HG03520 (cell line): Measurements from ENCODE around the gene EIF2B2.
"Not testable (repeated sequence)": the region's sequence is repeated elsewhere in the genome, so short reads cannot be mapped to it uniquely, and the experiment has no call there.

Experiments
- ATAC-seq: cut with Tn5 transposase; IDR thresholded peaks from one replicate; pipeline ENCODE4 v1.9.1; 2021; ENCODE audit warnings: mild to moderate bottlenecking, moderate library complexity; ENCODE audit not compliant: unreplicated experiment

Gene EIF2B2

DNA sequence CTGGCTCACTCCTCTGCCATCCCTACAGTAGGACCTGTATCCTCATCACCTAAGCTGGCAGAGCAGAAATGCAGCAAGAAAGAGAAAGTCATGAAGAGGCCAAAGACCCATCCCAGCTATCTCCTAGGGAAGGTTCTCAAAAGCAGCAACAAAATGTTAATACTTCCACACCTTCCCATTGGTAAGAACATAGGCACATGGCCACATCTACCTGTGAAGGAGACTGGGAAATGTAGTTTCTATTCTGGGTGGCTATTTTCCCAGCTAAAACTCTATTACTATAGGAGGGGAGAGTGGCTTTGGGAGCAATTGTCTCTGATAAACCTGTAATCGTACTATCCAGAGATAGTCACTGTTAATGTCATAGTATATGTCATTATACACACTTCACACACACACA, 13.7 kb upstream of the EIF2B2 start:
- ATAC-seq = no peak

DNA sequence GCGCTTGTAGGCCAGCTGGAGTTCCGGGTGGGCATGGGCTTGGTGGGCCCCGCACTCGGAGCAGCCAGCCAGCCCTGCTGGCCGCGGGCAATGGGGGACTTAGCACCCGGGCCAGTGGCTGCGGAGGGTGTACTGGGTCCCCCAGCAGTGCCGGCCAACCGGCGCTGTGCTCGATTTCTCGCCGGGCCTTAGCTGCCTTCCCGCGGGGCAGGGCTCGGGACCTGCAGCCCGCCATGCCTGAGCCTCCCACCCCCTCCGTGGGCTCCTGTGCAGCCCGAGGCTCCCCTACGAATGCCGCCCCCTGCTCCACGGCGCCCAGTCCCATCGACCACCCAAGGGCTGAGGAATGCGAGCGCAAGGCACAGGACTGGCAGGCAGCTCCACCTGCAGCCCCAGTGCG, 8.5 kb upstream of the EIF2B2 start:
- ATAC-seq = not testable (repeated sequence)

DNA sequence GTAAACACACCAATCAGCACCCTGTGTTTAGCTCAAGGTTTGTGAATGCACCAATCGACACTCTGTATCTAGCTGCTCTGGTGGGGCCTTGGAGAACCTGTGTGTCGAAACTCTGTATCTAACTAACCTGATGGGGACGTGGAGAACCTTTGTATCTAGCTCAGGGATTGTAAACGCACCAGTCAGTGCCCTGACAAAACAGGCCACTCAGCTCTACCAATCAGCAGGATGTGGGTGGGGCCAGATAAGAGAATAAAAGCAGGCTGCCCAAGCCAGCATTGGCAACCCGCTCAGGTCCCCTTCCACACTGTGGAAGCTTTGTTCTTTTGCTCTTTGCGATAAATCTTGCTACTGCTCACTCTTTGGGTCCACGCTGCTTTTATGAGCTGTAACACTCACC, 6.9 kb upstream of the EIF2B2 start:
- ATAC-seq = not testable (repeated sequence)

DNA sequence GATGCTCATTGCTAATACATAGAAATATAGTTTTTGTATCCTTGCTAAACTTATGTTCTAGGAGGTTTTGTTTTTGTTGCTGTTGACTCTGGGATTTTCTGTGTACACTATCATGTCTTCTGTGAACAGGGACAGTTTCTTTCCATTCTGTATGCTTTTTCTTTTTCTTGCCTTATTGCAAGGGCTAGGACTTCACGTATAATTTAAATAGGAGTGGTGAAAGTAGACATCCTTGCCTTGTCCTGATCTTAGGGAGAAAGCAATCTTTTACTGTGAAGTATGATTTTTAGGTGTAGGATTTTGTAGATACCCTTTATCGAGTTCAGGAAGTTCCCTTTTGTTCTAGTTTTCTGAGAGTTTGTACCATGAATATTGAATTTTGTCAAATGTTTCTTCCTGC, 1.5 kb upstream of the EIF2B2 start:
- ATAC-seq = no peak

DNA sequence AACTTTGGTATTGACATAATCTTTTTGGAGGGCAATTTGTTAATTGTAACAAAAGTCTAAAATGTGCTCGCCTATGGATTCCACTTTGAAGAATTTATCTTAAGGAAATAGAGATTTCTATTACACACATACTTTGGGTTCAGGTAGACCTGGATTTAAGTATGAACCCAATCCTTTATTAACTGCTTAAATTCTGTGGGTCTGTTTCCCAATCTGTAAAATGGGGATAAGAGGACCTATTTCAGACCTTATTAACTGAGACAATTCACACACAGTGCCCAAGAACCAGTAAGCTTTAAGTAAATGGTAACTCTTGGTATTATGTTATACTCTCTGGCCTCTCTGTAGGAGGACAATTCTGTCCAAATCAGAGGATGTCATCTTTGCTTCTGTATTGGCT, 822 bp upstream of the EIF2B2 start:
- no peak for ATAC-seq

DNA sequence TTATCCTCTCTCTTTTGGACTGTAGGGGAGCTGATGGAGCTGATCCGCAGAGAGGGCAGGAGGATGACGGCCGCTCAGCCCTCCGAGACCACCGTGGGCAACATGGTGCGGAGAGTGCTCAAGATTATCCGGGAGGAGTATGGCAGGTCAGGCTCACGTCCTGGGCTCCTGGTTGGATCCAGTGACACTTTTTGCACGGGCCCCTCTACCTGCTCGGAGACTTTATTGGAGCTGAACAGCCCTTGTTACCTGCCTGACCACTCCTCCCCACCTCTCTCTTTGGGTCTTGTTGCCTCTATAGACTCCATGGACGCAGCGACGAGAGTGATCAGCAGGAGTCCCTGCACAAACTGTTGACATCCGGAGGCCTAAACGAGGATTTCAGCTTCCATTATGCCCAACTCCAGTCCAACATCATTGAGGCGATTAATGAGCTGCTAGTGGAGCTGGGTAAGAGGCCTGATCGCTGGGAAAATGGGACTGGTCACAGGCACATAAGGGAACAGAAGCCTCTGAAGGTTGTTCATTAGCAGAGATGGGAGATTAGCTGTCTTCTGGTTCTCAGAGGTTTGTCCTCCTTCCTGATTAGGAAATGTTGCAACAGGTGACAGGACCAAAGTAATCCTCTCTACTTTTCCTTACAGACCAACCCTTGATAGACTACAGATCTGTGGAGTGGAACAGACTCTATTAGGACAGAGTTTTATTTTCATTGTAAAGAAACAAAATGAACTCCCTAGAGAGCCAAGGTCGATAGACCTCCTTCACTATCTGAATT, 718 bp downstream of the EIF2B2 start:
- no peak for ATAC-seq

DNA sequence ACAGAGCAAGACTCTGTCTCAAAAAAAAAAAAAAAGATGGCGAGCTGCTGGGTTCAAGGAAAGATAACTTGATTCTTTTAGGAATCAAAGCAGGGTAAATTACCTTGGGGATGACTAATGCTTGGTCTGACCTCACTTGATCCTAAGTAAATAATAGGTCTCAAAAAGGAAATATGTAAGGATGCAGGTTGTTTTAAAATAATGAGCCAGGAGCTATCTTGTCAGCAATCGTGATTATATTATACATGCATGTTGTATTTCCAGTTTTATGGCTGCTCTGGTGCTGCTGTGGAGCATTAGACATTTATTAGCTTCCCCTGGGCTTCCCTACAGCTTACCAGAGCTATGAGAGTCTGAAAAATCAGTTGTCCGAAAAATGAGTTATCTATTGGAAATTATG, 2.6 kb downstream of the EIF2B2 start:
- no peak for ATAC-seq

DNA sequence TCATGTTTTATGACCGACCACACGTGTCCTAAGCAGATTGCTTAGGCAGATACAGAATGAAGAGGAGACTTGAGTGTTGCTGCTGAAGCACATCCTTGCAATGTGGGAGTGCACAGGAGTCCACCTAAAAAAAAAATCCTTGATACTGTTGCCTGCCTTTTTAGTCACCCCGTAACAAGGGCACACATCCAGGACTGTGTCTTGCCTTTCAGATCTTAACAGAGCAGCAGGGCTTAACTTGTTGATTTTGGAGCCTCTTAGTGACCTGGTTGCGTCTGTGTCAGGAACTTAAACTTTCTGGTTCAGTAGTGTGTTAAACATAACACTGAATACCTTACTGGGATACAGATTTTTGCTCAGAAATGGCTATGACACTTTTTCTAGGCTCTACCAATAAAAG, 6.5 kb downstream of the EIF2B2 start:
- ATAC-seq = no peak

DNA sequence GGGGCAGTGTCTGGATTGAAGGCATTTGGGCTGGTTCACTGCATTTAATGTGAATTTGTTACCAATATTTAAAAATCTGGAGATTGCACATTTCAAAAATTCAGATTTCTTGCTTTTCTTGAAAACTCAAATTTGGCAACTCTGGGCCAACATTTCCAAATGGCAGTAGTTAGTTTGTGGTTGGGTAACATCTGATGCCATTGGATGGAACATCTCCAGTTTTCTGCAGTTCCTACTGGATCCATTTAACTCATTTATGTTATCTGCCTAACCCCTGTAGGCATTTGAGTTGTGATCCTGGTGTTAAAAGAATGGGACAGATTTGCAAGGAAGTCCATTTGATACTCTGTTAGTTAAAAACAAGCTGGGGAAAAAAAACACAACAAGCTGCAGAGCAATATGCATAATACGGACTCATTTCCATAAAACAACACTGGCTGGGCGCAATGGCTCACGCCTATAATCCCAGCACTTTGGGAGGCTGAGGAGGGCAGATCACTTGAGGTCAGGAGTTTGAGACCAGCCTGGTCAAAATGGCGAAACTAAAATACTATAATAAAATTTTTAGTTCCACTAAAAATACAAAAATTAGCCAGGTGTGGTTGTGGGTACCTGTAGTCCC, 7.9 kb downstream of the EIF2B2 start:
- no peak for ATAC-seq

DNA sequence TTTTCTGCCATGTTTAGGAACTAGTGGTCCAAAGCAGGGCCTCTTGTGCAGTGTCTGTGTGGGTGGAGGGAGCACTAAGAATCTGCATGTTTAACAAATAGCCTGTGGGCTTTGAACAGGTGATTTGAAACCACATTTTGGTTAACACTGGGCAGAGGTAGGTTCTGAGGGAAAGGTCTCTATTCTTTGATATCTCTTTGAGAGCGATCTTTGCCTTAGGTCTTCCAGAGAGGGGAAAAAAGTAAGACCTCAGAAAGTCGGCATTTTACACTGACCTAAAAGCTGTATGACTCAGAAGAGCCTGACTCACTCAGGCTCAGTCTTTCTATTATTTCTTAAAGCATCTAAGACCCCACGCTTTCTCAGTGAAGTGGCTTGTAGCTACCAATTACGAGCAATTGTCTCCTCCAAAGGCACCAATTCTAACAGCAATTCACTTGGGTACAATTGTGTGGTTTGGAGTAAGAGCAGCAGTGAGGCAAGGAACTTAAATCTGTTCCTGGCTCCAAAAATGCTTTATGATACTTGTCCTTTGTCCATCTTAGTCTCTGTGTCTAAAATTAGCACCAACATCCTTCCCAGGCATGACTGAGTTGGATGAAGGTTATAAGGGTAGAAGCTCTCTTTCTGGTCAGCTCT, 8.8 kb downstream of the EIF2B2 start:
- ATAC-seq = no peak

DNA sequence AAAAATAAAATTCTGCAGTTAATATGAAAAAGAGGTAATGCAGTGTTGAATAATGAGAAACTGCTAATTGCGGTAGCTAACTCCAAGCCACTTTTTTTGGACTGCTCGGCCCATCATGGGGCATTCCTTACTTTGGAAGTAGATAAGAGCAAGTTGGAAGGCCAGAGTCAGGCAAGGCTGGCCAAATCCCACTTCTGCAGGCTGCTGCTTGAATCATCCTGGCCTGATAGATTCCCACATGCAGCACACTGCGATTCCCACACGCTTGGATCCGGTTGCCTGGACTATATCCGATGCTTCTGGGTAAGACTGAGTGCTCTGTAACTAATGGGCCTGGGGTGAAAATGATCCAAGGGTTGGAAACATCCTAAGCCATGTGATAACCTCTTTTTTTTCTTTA, 10.6 kb downstream of the EIF2B2 start:
- ATAC-seq = no peak

DNA sequence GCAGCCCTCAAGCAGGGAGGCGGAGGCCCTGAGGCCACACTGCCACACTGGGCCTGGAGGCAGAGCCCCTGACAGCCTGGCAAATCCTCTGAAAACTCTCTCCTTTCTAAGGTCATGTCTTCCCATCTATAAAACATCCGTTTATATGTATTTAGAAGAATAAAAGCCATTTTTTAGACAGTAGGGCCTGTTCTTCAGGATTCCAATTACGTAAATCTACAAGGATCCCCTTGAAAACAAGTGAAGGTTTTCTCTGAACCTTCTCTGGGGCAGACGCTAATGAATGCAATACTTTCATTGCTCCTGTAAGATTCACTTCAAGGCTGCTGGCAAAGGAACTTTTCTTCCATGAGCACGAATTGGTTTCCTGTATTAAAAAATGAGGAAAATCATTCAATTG, 12.8 kb downstream of the EIF2B2 start:
- ATAC-seq = no peak

DNA sequence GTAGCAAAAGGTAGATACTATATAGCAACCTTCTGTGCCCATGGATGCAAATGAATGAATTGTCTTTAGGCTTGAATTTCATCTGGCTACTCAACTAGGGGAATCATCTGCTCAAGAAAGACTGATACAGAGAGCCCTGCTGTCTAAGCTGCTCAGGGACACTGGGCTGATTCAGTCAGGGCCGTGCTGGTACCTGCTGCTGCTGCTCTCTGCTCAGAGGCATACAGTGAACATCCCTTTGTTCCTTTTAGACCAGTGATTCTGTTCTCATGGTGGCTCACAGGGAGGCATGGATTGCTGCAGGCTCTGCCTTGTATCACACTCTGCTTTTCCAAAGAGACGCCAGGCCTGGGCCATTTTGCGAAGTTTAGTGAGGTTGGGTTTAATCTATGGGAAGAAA, 14.1 kb downstream of the EIF2B2 start:
- no peak for ATAC-seq

DNA sequence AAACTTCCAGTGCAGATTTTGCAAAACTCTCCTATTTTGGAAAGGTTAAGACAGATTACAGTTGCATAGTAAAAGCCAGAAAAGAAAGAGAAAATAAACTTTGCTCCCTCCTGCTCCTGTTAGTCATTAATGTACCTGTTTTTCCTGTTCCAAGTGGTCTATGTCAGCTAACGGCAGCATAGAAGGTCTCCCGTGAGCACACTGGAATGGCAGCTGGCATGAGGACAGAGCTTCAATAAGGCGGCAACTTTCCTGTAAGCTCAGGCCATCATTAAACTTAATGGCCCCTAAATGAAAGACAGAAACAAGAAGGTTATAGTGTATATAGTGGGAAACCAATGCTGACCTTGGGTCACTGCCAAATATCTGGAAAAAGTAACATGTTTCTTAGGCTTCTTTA, 16.0 kb downstream of the EIF2B2 start:
- no peak for ATAC-seq

DNA sequence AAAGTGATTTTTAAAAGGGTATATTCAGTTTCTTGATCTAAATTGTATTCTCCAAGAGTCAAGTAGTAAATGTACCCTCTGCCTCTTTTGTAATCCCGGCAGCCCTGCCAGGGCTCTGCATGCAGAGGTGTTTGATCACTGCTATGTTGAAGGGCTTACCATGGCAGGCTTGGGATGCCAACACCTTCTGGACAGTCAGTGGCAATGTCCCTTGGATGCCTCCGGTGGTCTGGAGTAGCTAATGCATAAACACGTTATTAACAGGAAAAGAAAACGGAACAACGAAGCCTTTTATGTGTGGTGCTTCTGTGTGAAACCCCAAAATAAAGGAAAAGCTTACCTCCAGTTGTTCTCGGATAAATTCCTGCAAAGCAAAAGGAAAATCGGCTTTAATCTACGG, 19.9 kb downstream of the EIF2B2 start:
- no peak for ATAC-seq

DNA sequence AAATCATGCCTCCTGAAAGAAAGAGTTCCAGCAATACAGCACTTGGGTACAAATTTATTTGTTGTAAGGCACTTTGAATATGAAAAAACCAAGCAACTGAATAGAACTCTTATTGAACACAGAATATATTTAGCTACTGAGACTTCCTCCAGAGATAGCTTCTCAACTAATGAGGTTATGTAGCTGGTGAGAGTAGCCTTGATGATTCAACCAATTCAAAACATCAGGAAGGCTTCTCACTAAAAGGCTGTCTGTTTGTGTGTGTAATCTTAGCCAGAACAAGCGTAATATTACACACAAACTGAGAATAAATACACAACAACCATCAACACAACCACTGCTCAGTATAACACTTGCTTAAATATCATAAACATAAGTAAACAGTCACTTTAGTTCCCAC, 20.4 kb downstream of the EIF2B2 start:
- no peak for ATAC-seq

DNA sequence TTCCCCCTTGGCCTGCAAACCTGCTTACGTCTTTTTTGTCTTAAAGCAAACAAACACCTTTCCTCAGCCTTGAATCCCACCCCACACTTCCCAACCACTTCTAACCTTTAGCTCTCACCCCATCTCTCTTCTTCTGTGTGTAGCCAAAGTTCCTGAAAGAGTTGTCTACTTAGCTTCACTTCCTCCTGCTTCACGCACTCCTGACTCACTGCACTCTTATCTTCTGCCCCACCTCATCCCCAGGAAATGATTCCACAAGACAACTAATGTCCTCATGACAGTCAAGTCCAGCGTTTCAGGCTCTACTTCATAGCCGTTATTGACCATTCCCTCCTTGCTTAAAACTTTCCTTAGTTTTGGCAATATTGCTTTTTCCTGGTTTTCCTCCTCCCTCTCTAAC, 22.4 kb downstream of the EIF2B2 start:
- ATAC-seq = no peak

DNA sequence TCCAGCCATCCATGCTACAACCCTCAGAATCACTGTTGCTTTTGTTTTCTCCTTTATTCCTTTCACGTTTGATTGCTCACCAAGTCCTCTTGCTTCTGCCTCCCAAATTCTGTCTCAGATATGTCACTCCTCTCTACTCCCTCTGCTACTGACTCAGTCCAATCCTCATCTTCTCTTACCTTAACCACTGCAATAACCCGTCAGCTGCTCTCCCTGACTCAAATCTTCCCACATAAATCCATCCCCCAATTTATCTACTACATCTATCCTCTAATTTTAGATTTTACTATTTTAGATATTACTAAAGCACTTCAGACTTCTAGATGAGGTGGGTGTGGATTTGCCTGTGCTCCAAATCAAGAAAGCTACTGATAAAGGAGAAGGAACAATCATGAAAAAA, 23.2 kb downstream of the EIF2B2 start:
- ATAC-seq = no peak

DNA sequence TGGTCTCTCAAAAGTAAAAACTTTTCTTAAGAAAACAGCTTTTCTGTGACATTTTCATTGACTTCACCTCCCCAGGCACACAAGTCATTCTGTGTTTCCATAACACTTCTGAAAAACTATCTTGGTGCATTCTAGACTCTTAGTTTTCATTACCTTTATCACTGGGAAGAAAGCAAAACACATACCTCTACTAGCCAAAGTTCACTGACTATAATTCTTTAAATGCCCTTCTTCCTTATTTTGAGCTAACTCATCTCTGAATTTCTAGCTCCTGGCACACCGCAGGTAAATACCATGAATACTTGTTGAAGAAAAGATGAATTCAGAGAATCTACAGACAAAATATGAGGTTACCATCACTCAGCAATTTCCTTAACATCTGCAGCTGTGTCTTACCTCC, 27.4 kb downstream of the EIF2B2 start:
- ATAC-seq = no peak

DNA sequence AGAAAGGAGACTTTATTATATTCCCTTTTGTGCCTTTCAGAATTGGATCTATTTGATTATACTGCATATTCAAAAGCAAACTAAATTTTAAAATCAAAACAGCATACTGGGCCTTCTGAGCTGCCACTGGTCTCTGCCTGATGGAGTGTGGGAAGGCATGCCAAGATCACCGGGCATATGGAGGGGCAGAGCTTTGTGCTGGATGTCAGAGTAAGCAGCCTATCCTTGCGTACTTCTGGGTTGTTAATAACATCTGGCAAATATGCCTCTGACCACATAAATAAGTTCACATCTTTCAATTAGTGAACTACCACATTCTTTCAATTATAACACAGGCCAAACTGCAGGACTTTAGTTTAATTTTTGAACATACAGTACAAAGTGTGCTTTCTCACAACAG, 30.2 kb downstream of the EIF2B2 start:
- no peak for ATAC-seq

DNA sequence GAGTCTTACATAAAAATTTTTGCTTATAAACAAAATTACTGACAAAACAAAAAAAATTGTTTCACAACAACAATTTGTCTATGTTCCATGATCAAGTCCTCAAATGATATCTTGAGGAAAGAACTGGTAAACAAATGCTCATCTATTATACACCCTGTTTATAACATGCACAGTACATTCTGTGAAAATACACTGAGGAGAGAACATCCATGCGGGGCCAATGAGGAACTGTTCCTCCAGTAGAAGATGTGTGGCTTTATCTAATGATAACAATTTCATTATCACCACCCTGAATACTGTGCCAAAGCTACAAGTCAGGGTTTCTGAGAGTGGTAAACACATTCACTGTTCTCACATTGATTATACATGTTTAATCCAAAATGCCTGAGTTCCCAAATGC, 37.8 kb downstream of the EIF2B2 start:
- no peak for ATAC-seq

DNA sequence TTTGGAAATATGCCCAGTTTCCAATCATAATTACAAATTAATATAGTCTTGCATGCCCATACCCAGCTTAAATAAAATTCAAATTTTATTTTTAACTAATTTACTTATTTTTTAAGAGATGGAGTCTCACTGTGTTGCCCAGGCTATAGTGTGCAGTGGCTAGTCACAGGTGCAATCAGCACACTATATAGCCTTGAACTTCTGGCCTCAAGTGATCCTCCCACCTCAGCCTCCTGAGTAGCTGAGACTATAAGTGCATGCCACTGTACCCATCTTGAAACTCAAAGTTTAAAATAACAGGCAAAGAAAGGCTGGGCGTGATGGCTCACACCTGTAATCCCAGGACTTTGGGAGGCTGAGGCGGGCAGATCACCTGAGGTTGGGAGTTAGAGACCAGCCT, 38.2 kb downstream of the EIF2B2 start:
- ATAC-seq = no peak
